NCI-H2107 treated with DMSO at 0.1 percent for 48 hours (cell line): ENCODE results near the gene SP6.

Experiments
- DNase-seq: peaks from one replicate; lab custom pipeline; 2025; ENCODE audit not compliant: unreplicated experiment; lab: John Stamatoyannopoulos, UW

The SP6 gene

GRCh38 chr17:47879776-47880454, 29.0 kb upstream of the SP6 start:
- DNase-seq = no peak

GRCh38 chr17:47879028-47879585, 28.1 kb upstream of the SP6 start:
- DNase-seq = no peak

DNA sequence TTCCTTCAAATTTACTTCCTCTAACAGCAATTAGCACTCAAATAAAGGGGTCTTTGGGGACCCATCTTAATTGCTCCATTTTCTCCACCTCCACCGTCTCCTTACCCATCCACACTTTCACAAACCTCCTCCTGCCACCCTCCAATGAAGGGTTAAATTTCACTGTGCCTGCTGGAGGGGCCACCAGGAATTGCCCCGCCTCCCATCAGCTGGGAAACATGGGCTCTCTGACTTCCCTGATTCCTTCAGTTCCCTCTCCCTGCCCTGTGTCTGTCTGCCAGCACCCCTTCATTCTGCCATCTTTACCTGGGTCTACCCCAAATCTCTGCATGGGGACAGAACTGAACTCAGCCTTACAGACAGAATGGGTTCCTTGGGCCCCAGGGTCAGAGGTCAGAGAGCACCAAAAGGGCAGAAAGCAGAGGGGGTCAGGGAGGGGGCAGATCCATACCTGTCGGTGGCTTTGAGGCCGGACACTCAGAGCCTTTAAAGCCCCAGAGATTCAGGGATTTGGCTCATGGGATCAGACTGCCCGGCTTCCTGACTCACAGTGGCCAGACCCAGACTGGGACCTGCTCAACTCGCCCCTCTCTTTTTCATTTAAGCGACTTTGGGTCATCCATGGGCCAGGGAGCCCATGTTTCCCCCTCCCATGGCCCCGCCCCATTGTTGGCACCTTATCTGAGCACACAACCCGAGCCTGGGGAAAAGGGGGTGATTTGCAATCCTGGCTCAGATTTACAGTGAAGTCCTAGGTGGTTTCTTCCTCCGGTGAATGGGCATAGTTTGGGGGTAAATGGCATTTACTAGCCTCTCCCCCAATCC, 27.5 kb upstream of the SP6 start:
- DNase-seq = no peak

- DNase-seq = no peak
Measured at GRCh38 chr17:47877368-47878034, 26.5 kb upstream of the SP6 start.

- DNase-seq = no peak
Measured at GRCh38 chr17:47875011-47875985, 24.3 kb upstream of the SP6 start.

DNA sequence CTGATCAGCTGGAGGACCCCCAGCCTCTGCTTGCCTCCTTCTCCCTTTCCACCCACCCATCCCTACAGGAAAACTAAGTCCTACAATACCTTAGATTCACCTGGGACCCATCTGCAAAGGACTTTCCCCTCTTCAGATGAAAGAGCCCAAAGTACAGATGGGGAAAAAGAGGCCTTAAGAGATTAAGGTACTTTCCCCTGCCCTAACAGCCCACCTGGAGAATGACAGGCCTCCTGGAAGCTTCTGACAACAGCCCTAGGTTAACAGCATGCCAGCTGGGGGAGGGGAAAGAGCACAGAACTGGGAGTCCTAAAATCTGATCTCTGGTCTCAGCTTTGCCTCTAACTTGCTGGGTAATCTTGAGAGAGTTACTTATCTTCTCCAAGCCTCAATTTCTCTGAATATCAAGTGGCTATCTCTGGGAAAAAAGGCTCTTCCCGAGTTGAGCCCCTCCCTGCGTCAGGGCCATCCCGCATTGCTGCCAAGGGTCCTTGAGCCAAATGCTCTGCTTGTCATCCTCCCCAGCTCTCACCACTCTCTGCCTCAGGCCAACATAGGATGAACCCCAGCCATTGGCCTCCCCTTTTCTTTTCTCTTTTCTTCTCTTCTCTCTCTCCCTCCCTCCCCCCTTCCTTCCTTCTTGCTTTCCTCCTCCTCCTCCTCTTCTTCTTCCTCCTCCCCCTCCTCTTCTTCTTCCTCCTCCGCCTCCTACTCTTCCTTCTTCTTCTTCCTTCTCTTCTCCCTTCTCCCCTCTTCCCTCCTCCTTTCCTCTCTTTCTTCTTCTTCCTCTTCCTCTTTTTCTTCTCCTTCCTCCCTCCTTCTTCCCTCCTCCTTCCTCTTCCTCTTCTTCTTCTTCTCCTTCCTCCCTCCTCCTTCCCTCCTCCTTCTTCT, 22.5 kb upstream of the SP6 start:
- no peak for DNase-seq

DNA sequence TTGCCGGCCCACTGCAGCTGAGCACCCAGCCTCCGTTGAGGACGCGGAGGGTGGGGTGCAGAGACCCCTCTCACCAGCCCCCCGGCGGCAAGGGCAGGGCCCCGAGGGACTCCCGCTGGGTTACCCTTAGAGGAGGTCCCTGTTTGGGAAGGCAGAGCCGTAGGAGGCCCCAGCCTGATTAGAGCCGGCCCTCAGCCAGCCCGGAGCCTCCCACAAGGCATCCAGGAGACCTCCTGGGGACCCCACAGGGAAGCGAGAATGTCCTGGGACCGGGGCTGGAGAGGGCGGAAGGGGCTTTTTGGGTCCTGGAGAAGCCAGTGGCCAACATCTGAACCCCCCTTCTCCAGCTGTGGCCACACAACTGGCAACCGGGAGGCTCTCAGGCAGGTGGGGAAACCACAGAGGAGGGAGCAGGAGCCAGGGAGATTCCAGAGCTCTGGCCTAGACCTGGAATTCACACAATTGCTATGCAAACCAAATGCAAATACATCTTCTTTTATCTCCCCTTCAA, 21.7 kb upstream of the SP6 start:
- no peak for DNase-seq

DNA sequence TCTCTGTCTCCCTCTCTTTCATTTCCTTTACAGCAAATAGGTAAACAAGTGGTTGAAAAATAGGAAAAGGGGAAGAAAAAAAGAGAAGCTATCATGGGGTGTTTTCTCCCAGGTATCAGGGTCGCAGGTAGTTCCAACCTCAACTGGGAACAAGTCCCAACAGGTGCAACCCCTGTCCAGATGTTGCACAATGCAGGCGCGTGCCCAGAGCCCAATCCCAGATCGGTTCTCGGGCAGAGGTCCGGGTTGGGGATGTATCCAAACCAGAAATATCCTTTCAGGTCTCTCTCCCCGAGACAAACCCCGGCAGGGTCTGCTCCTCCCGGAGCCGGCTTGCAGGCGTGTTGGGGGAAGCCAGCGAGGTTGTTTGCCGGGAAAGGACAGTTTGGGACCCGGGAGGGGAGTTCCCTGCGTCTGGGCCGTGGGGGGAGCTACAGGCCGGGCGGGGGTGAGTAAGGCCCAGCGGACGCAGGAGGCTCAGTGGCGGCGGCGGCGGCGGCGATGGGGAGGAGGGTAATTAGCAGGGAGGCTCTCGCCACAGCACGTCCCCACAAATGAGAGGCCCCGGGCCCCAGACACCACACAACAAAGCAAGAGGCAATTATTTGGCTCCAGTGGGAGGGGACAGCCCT, 21.2 kb upstream of the SP6 start:
- DNase-seq = no peak

GRCh38 chr17:47871048-47871447, 20.1 kb upstream of the SP6 start:
- DNase-seq = no peak

- no peak for DNase-seq
Measured at GRCh38 chr17:47870056-47870455, 19.1 kb upstream of the SP6 start.

DNA sequence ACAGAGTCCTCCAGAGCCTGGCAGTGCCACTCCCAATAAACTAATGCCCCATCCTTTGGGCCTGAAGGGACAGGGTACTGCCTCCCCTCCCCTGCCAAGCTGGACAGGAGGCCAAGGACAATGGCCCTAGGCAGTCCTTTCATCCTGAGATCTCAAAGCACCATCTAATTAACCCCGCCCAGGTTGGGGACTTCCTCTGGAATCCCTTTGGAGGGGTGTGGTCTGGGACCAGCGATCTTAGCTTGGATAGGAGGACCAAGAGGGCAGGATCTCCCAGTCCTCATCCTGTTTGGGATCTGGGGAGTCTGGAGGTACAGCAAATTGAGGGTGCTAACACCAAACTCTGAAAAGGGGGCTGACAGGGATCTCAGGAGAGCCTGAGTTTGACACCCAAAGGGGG, 18.2 kb upstream of the SP6 start:
- DNase-seq = no peak

DNA sequence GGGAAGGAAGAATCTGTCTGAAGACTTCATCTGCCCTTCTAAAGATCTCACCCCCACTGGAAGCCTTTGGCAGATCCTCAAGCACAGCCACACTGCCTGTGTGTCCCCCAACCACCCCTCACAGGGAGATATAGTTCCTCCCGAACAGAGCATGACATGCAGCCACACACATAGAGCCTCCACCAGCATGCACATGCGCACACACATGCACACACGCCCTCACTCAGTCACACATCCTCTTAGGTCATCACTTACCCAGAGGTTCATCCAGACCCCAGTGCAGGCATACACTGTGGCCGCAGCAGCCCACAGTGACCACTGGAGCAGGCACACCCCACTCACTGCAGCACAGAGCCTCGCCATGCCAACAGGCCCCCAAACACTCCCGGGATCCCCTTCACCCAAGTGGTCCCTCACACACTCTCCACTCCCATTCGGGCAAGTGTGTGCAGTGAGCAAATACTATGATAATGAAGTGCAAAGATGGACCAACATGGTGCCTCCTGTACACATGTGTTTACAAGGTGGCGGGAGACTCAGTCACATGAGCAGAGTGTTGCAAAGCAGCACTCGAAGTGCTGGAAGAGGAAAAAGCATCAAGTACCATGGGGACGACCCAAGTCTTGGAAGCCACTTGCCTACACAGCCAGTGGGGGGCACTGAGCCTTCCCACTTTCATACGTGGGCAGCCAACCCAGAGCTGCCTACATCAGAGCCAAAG, 17.0 kb upstream of the SP6 start:
- no peak for DNase-seq

DNA sequence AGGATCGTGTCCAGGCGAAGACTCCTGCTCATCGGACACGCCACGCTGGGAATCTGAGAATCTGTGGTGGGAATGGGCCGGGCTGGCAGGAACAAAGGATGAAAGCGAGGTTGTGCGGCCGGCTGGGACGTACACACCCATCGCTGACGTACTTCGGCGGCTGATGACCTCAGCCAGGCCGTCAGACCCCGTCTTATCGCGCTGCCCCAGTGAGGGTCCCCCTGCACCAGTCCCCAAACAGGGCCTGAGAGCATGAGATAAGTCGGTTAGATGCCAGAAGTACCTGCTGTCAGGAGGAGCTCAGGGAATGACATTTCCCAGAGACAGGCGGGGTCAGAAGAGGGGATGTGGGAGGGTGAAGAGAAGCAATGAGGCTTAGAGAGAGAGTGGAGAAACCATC, 16.0 kb upstream of the SP6 start:
- DNase-seq = no peak

DNA sequence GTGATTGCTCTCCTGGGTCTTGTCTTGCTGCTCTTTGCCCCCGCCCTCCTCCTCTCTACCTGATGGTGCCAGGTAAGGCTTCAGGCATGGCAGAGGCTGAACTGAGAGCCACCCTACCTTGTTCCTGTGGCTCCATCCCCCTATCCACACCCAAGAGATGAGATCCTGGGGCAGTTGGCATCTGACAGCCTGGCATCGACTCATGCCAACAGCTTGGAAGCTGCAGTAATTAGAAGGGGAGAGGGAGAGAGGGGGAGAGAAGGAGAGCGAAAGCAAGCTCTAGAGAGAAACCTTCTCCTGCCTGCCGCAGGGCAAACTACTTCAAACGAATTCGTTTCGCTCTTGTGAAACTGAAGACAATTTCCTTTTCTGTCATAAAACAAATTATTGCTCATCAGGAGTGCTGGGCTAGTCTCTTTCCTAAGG, 13.8 kb upstream of the SP6 start:
- DNase-seq = no peak

DNA sequence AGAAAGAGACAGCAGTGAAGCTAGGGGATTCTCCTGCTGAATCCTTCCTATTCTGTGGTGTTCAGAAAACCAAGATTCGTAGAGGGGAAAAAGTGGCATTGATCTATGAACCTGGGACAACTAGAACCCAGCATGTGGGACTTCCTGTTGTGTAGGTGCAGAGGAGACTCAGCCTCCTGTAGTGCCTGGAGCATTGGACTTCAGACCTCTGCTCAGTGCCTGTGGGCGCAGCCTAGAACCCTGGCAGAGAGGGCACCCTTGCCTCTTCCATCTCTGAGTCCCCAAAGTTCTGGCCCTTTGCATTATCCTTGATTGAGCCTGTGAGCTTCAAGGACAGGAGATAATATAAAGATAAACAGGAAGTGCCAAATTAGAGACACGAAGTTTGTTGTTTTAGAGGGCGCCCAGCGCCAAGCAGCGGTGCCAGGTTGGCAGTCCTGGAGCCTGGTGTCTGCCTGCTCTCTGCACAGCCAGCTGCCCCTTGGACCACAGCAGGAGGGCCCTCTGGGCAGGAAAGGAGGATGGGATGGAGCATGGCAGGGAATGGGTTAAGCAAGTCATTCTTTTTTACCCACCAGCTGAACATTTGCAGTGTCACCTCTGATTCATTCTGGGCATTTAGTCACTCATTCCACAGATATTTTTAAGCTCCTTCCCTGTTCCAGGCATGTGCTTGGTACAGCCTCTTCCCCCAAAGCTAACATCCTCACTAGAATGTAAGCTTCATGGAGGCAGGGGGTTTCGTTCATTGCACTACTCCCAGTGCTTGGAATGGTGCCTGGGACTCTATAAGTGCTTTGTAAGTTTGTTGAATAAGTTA, 11.9 kb upstream of the SP6 start:
- DNase-seq = no peak

DNA sequence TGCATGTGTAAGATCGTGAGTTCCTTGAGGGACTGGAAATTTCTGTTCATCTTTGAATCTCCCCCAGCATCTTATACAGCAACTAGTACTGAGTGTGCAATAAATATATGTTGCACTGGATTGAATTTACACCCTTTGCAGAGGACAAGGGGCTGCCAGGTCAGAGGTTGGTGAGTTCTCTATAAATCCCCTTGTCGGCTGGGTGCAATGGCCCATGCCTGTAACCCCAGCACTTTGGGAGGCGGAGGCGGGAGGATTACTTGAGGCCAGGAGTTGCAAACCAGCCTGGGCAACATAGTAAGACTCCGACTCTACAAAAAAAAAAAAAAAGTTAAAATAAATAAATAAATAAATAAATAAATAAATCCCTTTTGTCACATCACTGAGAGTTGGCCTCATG, 9.4 kb upstream of the SP6 start:
- no peak for DNase-seq
